Measurements from ENCODE around the gene GARNL3. TPM values are rescaled to one million over a fixed set of nuclear protein-coding genes. Genes with fewer than 3 reads are reported as not detected.

Gene GARNL3
- total and polyA plus RNA-seq, 2 of the 13 experiments (the other 11 are each of a cell fraction or from before 2014, with no cell fraction given), result 3.9 to 11.0 TPM

GRCh38 chr9:127421057-127421456 is 156.5 kb downstream of the GARNL3 start (continued):
- TF ChIP-seq ZNF687 (CRISPR knock-in tag; IDR thresholded peaks at IDR 0.05), result peak; percentile 55
- TF ChIP-seq ZBTB38 (CRISPR knock-in tag; IDR thresholded peaks at IDR 0.05), result peak; percentile 80
- TF ChIP-seq EHMT2 (IDR thresholded peaks at IDR 0.05; ENCODE audit: borderline replicate concordance, low read depth, low read length), result no peak
- no peak for TF ChIP-seq MLLT10 (CRISPR knock-in tag; IDR thresholded peaks at IDR 0.05)
- peak; percentile 82; the same call in 1 of the 2 replicates for TF ChIP-seq ESRRA (CRISPR knock-in tag; IDR thresholded peaks at IDR 0.05; ENCODE audit: low read depth)
- TF ChIP-seq NCOR1 (IDR thresholded peaks at IDR 0.05; ENCODE audit: borderline replicate concordance, low read length), result no peak
- no peak for TF ChIP-seq MLX (CRISPR knock-in tag; IDR thresholded peaks at IDR 0.05)
- TF ChIP-seq HNF4A (CRISPR knock-in tag; IDR thresholded peaks at IDR 0.05), result peak; percentile 59; the same call in 1 of the 2 replicates
- TF ChIP-seq ZMYM3 (CRISPR knock-in tag; IDR thresholded peaks at IDR 0.05), result 0 out of 2 replicates have a peak, but pooled peaks have one; percentile 14
- peak; percentile 41; the same call in 1 of the 2 replicates for TF ChIP-seq NR2F6 (IDR thresholded peaks at IDR 0.05)
- TF ChIP-seq NR2F6 (CRISPR knock-in tag; IDR thresholded peaks at IDR 0.05), result 0 out of 2 replicates have a peak, but pooled peaks have one; percentile 19
- TF ChIP-seq MAX (IDR thresholded peaks at IDR 0.05), result 0 out of 2 replicates have a peak, but pooled peaks have one; percentile 35
- peak; percentile 38; the same call in 1 of the 2 replicates for TF ChIP-seq POLR2G (IDR thresholded peaks at IDR 0.05; ENCODE audit: low read depth, low read length)
- peak; percentile 51 for TF ChIP-seq TFAP4 (IDR thresholded peaks at IDR 0.05; ENCODE audit: borderline replicate concordance, low read depth)
- peak; percentile 22; the same call in 1 of the 2 replicates for TF ChIP-seq ARID4A (CRISPR knock-in tag; IDR thresholded peaks at IDR 0.05; ENCODE audit: borderline replicate concordance)
- TF ChIP-seq YY1 (IDR thresholded peaks at IDR 0.05; ENCODE audit: insufficient read depth, insufficient replicate concordance, low read depth, low read length), result peak; percentile 34
